Fibroblast of pulmonary artery (primary cell): ENCODE results near the gene FTCDNL1.

ENCODE experiments used
- DNase-seq: peaks from one replicate; pipeline ENCODE4 v3.0.0-alpha.2; 2010; ENCODE audit warnings: low read depth
- H3K4me3 ChIP-seq: replicated peaks from 2 replicates; pipeline ENCODE4 v1.5.1; 2011; ENCODE audit warnings: low read depth, mild to moderate bottlenecking, control low read depth, low read length, moderate library complexity
- TF ChIP-seq, protein P1 (sequence below): IDR thresholded peaks from 2 replicates; pipeline ENCODE4 v1.5.1; 2011; ENCODE audit warnings: mild to moderate bottlenecking, control low read depth, low read length, inconsistent platforms; ENCODE audit errors: missing control alignments

FTCDNL1 gene

DNA sequence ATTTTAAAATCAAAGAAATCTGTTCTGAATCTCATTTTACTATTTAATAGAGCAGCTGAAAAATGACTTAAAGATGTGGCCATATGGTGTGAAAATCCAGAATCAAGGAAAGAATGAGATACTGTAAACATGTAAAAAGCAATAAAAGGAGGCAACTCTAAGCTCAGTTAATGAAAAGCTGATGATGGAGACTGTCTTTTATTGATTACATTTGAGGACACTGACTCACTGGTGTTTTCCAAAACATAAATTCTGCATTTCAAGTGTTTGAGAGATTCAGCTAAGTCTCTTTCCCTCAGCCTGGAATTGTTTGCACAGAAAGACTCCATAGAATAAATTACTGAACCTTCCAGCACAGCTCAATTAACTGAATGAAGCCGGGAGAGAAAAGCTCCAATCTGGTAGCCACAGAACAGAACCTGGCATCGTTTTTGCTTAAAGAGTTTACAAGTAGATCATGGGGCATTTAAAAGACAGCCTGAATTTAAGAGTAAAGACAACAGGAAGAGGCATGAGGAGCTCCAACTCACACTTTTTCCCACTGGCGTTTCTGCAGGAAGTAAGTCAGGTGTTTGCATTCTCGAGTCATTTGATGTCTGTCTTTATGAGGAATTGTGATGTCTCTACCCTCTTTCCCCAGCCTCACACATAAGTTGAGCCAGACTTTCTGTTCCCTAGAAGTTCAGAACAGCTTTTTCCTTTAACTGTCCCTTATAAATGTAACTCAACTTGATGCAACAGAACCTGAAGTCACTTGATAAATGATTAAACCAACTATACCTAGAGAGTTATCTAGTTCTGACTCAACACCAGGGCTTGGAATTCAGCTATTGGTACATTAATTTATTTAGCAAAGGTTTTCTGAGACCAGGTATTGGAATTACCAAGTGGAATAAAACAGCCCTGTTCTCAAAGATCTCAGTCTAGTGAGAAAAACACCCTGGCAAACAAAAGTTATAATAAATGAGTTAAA lies 53.3 kb downstream of the FTCDNL1 start:
- H3K4me3 ChIP-seq, result no peak overlapping the region
- DNase-seq, result no peak
- TF ChIP-seq, protein P1, sequence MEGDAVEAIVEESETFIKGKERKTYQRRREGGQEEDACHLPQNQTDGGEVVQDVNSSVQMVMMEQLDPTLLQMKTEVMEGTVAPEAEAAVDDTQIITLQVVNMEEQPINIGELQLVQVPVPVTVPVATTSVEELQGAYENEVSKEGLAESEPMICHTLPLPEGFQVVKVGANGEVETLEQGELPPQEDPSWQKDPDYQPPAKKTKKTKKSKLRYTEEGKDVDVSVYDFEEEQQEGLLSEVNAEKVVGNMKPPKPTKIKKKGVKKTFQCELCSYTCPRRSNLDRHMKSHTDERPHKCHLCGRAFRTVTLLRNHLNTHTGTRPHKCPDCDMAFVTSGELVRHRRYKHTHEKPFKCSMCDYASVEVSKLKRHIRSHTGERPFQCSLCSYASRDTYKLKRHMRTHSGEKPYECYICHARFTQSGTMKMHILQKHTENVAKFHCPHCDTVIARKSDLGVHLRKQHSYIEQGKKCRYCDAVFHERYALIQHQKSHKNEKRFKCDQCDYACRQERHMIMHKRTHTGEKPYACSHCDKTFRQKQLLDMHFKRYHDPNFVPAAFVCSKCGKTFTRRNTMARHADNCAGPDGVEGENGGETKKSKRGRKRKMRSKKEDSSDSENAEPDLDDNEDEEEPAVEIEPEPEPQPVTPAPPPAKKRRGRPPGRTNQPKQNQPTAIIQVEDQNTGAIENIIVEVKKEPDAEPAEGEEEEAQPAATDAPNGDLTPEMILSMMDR, result no peak

DNA sequence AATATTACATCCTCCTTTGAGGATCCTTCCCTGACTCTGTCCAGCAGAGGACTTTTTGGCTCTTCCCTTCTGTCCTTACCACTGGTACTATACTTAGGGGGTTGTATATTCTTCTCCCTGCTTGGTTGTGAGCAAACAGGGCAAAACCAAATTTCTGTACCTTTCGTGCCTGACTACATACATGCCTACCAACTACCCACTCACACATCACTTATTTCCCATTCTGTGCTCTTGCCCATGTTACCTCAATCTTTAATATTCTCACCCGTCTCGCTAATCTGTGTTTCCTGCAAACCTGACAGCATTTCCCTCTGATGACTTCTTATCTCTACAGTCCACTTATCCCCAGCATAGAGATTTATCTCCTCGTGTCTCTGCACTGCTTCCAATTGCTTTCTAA lies 58.6 kb downstream of the FTCDNL1 start:
- TF ChIP-seq, protein P1, result no peak
- H3K4me3 ChIP-seq, result no peak overlapping the region
- no peak for DNase-seq

DNA sequence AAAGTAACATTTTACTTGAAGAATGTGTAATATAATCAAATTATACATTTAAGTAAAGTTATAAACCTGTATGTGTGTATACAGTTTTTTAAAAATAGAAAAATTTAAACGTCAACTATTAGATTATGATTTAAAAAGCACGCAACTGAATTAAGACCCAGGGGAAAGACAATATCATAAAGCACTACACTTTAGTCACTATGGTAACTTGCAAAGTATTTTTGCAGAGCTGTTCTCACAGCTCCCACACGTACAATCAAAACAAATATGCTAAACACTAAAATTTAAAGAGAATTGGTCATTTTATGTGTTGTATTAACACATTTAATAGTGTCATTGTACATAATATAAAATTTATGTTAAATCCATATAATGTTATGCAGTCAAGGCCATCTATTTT lies 59.7 kb downstream of the FTCDNL1 start:
- TF ChIP-seq, protein P1, result no peak
- no peak for DNase-seq

DNA sequence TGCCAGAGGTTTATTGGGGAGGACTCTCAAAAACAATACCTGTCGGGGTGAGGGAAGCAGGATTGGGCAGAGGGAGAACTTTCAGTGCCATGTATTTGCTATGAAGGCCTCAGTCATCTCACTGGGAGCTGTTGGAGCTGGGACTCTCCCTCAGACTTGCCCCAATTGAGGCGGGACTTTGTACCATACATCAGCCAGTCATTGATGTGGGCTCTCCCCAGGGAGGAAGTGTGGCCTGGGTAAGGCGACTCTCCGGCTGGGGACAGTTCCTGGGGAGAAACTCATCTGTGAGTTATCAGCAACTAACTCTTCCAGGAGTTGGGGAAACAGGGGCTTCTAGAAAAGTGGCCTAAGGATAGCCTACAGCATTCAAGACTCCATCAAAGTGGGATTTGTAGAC lies 66.5 kb downstream of the FTCDNL1 start:
- H3K4me3 ChIP-seq, result no peak overlapping the region
- TF ChIP-seq, protein P1, result no peak
- DNase-seq, result no peak

More for the DNA sequence above, 59.7 kb downstream of the FTCDNL1 start:
- no peak overlapping the region for H3K4me3 ChIP-seq

GRCh38 chr2:199779589-199779988 lies 71.4 kb downstream of the FTCDNL1 start:
- no peak overlapping the region for H3K4me3 ChIP-seq
- no peak for DNase-seq

DNA sequence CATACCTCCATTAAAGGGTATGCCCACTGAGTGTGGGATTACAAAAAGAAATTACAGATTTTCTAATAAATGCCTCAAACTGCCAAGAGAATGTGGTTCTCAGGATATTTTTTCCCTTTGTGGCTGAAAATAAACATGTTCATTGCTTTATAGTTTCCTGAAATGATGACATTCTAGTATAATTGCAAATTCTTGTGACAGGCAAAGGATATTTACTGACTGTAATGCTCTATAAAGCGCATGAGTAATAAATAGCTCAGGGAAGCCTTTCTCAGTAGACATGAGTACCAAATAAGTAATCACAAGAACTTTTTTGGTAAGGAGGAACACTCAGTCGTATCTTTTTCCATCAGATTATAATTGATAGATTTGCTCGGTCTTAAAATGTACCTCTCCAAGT lies 72.3 kb downstream of the FTCDNL1 start:
- TF ChIP-seq, protein P1, result no peak
- no peak overlapping the region for H3K4me3 ChIP-seq
- DNase-seq, result no peak

More at GRCh38 chr2:199779589-199779988, 71.4 kb downstream of the FTCDNL1 start:
- TF ChIP-seq, protein P1, result no peak
